Kasumi-1 (cell line): ENCODE measurements around the gene APC.
A peak's percentile ranks its signal among the peaks of the same experiment; 100 is the strongest.

Experiments used
- DNase-seq, 2 experiments: peaks; one replicate each; lab custom pipeline; 2025; lab: John Stamatoyannopoulos, UW

The APC gene

DNA sequence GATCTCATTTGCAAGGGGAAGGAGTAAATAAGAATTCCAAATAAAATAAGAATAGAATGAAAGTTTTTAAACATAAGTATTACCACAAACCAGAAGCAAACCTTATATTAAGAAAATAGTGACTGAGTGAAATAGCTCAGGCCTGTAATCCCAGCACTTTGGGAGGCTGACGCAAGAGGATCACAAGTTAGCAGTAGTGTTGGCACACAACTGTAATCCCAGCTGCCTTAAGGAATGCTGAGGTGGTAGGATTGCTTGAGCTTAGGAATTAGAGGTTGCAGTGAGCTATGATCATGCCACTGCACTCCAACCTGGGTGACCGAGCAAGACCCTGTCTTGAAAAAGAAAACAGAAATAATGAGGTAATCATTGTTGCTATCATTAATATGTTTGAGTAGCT is 47.0 kb downstream of the APC start:
- no peak for DNase-seq

DNA sequence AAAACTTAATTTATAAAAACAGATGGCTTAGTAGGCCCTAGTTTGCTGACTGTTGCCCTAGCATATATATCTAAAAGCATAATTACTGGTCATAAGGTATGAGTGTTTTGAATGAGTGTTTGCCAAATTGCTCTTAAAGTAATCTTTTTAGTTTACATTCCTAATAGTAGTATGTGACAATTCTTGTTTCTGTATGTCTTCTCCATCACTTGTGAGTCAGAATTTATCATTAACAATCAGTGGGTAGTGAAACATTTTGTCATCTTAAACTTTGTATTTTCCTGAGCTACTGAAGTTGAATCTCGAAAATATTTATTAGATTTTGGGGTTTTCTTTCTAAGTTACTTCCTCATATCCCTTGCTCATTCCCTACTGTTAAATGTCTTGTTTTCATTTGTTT is 49.6 kb downstream of the APC start:
- DNase-seq: no peak

DNA sequence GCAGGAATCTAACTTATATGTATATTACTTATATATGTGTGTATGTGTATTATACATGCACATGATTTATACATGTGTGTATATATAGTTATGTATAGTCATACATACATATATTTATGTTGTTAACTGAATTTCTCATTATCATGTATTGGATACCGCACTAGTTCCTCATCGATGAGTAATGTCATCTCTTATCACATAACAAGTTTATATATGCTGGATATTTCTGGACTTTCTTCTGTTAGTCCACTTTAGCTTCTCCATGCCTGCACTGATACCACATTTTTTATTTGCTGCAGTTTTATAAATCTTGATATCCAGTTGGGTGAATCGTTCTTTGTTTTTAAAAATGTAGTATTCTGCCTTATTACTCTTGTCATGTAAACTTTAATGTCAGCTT is 50.2 kb downstream of the APC start:
- DNase-seq: no peak

DNA sequence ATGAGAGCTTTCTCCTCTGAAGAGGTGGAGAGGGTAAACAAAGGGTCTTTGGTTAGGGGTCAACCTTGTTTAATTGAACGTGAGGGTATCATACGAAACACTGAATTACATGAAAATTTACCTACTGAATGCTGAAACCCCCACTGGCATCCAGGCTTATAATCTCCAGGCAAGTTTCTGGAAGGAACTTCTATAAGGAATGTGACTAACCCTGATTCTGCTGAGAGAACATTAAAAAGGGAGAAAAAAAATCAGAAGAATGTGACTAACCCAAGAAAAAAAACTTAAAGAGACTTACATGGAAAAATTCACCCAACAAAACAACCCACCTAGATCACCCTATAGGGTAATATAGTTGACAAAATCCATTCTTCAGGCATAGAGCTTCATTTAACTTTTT is 55.5 kb downstream of the APC start:
- DNase-seq: no peak

DNA sequence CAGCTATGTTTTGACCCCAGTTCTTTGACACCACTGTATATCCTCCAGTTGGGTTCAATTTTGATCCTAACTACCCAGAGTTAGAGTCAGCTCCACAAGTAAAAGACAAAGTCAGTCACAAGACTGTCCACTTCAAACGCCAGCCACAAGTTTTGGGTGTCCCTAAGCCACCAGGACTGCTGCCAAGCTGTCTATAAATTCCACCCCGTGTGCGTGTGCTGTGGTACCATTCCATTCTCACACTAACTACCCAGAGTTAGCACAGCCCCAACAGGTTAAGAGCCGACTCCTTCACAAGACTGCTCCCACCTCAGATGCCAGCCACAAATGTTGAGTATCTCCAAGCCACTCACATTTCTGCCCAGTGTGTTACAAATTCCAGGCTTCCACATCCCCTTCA is 56.7 kb downstream of the APC start:
- no peak for DNase-seq

- no peak for DNase-seq
These were observed 57.7 kb downstream of the APC start for GRCh38 chr5:112795342-112795741.

GRCh38 chr5:112795944-112796678 is 58.4 kb downstream of the APC start:
- no peak for DNase-seq

DNA sequence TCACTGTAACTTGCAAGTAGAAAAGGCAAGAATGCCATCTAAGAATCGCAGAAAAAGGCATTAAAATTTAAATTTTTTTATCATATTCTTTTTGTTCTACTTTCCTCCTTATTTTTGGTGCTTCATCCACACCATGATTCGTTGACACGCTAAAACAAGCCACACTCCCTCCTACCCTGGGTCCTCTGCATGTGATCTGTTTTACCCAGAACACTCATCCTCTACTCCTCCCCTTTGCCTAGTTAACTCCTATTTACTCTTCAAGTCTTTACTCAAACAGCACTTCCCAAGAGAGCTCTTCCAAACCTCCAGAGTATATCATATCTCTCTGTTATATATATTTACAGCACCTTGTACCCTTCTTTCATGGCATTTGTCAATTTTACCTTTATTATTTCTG is 62.0 kb downstream of the APC start:
- DNase-seq: no peak

GRCh38 chr5:112800891-112801290 is 63.2 kb downstream of the APC start:
- DNase-seq: no peak

- DNase-seq: no peak
These were observed 73.3 kb downstream of the APC start for GRCh38 chr5:112811023-112811422.

- DNase-seq: no peak
These were observed 74.9 kb downstream of the APC start for GRCh38 chr5:112812549-112812948.

DNA sequence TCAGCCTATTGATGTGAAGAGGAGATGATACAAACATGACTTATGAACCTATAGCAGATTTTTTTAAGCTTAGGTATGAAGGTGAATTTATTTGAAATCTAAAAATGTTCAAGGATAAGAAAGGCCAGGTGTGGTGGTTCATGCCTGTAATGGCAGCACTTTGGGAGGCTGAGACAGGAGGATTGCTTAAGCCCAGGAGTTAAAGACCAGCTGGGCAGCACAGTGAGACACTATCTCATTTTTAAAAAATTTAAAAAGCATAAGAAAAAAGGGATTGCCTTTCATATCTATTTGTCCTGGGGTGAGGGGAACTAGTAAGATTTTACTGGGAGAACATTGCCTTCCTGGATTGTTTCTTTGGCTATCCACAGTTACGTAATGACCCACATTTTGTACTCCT is 82.6 kb downstream of the APC start:
- no peak for DNase-seq

- DNase-seq: no peak
These were observed 84.8 kb downstream of the APC start for GRCh38 chr5:112822456-112822855.

DNA sequence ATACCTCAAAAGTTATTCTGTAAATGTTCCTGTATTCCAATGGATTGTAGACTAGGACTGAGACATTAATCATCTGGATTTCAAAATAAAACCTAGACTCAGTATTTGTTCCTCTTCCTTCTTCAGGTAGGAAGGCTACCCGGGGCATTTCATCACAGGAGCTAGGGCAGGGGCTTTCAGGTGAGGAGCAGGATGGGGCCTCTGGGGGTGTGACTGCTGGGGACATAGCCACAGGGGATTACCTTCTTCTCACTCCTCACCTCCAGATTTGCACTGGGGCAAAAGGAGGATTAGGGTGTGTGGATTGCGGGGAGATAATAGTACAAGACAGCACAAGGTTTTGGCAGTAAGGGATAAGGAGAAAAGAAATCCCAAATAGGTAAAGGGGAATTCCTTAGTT is 85.5 kb downstream of the APC start:
- no peak for DNase-seq

- DNase-seq: no peak
These were observed 86.0 kb downstream of the APC start for GRCh38 chr5:112823656-112824055.

DNA sequence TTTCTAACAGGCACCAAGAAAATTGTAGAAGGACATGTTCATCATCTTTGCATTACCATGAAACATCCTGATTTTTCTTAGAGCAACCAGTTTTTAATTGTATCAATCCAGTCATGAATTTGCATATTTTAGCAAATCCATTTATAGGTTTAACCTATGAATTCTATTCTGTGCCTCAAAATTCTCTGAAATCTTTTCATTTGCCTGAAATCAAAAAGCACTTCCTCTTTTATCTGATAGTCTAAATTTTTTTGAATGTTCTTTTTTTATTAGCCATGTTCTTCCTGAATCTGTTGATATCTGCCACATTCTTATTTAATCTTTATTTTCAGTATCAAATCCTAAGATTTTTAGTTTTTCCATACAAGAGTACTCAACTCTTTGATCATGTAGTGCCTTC is 86.5 kb downstream of the APC start:
- peak in 1 of 2 experiments; percentile 6 for DNase-seq

- DNase-seq: no peak
These were observed 92.7 kb downstream of the APC start for GRCh38 chr5:112830378-112830777.

DNA sequence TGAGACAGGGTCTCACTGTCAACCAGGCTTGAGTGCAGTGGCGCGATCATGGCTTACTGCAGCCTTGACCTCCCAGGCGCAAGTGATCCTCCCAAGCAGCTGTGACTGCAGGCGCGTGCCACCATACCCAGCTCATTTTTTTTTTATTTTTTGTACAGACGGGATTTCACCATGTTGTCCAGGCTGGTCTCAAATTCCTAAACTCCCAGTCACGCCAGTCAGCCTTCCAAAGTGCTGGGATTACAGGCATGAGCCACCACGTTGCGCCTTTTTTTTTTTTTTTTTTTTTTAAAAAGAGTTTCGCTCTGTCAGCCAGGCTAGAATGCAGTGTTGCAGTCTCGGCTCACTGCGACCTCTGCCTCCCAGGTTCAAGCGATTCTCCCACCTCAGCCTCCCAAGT is 96.3 kb downstream of the APC start:
- DNase-seq: no peak

GRCh38 chr5:112844489-112844888 is 106.8 kb downstream of the APC start:
- DNase-seq: no peak

- no peak for DNase-seq
These were observed 108.9 kb downstream of the APC start for GRCh38 chr5:112846556-112846955.

GRCh38 chr5:112847306-112847705 is 109.6 kb downstream of the APC start:
- no peak for DNase-seq

GRCh38 chr5:112848116-112848811 is 110.6 kb downstream of the APC start:
- peak; percentile 93 to 97 for DNase-seq

- DNase-seq: no peak
These were observed 112.2 kb downstream of the APC start for GRCh38 chr5:112849912-112850311.

- DNase-seq: no peak
These were observed 117.0 kb downstream of the APC start for GRCh38 chr5:112854651-112855050.
